Pancreas (tissue), 10 donors: ENCODE data around the gene EFHC1. TPM values are rescaled to one million over a fixed set of nuclear protein-coding genes. Genes with fewer than 3 reads are reported as not detected.
A peak's percentile ranks its signal among the peaks of the same experiment; 100 is the strongest.

Experiments
- ATAC-seq, 4 donors: fragments of 200-7000 bp; cut with Tn5 transposase; one replicate each; pipeline versions ENCODE4 v1.8.0 to v1.9.1; 2020; ENCODE audit warnings: mild to moderate bottlenecking in 4 of 4, moderate library complexity in 4 of 4
- DNase-seq, 6 donors: peaks; one replicate each; pipeline ENCODE4 v3.0.0-alpha.2; 2020
- FAIRE-seq: peaks from 2 replicates; lab custom pipeline; 2012; peaks lifted over from hg19 to GRCh38; lab: Jason Lieb, UNC
- H3K27ac ChIP-seq, 4 donors: fragments of 200-600 bp; sonication (generic); 1 replicate in 3 of 4; 2 replicates in 1 of 4; pipeline versions ENCODE4 v1.5.0 to v1.8.0; 2020
- H3K27me3 ChIP-seq, 4 donors: fragments of 200-600 bp; one replicate each; pipeline ENCODE4 v1.8.0; 2021
- H3K36me3 ChIP-seq, 3 donors: fragments of 200-600 bp; sonication (generic) in 1 of 3; one replicate each; pipeline versions ENCODE4 v1.5.0 to v1.8.0; 2020 to 2021
- H3K4me1 ChIP-seq, 3 donors: fragments of 200-600 bp; one replicate each; pipeline ENCODE4 v1.8.0; 2021
- H3K4me3 ChIP-seq, 4 donors: fragments of 200-600 bp; sonication (generic) in 2 of 4; one replicate each; pipeline versions ENCODE4 v1.5.0 to v1.8.0; 2020 to 2021
- H3K9me3 ChIP-seq, 4 donors: fragments of 200-600 bp; one replicate each; pipeline ENCODE4 v1.8.0; 2021
- CTCF ChIP-seq, 4 donors: fragments of 200-600 bp; sonication (generic) in 3 of 4; IDR thresholded peaks; one replicate each; pipeline versions ENCODE4 v1.5.0 to v1.8.0; 2021; ENCODE audit warnings: antibody characterized with exemption in 4 of 4
- WGBS, 2 donors: extraction: QIAGEN DNeasy Blood & Tissue Kit; methylation state at CpG; one replicate each; pipeline ENCODE4 v1.1.7; 2013; 5-methylcytosine and 5-hydroxymethylcytosine counted together
- intact Hi-C, 3 donors: fragments of 100-400 bp; cut with DNase I; formaldehyde crosslinking; loops; one replicate each; pipeline versions ENCODE4 v1.11.1 to v1.14.2; 2022
- polyA plus RNA-seq, 2 donors: library from polyadenylated mRNA; stranded (reverse); fragments of 200-250 nt; gene quantifications; one replicate each; pipeline ENCODE4 v1.2.3, GENCODE V29; 2013
- total RNA-seq, 6 donors: library from RNA; stranded (reverse); fragmentation: NEBNext Ultra II Directional in 4 of 6; extraction: Animal tissue kit (Norgen Biotek cat#: 25700) in 4 of 6; gene quantifications; one replicate each; pipeline versions ENCODE4 v1.2.1 to v1.2.4, GENCODE V29; 2021 to 2023
- donor health status: healthy with polysubstance abuse.
- donor health status: DM: no; HTN: no; CAD: no; lungs with moderate emphysema.
- donor health status: DM: no; HTN: no; CAD: no.
- donor health status: control.
- donor health status: control.
- donor health status: Bipolar disorder and iron deficiency.
- donor health status: DM: yes; HTN: yes; CAD: no.
- donor health status: DM: no; HTN: no; CAD: no.
- donor health status: DM: no; HTN: no; CAD: no.
- donor health status: DM: yes; HTN: yes; CAD: no.

Gene EFHC1, protein sequence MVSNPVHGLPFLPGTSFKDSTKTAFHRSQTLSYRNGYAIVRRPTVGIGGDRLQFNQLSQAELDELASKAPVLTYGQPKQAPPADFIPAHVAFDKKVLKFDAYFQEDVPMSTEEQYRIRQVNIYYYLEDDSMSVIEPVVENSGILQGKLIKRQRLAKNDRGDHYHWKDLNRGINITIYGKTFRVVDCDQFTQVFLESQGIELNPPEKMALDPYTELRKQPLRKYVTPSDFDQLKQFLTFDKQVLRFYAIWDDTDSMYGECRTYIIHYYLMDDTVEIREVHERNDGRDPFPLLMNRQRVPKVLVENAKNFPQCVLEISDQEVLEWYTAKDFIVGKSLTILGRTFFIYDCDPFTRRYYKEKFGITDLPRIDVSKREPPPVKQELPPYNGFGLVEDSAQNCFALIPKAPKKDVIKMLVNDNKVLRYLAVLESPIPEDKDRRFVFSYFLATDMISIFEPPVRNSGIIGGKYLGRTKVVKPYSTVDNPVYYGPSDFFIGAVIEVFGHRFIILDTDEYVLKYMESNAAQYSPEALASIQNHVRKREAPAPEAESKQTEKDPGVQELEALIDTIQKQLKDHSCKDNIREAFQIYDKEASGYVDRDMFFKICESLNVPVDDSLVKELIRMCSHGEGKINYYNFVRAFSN
- 10 to 100 TPM in 3 of 6 donors, 1 to 10 TPM in 3; 5.5 to 15.1 (median 9.8) TPM for total RNA-seq
- polyA plus RNA-seq = 10 to 100 TPM; 27.8 to 39.0 TPM

- H3K4me1 ChIP-seq = peaks cover 0 to 3% (median 0%) of the 10 kb centered on the region in 3 donors
- peak within 1 kb of the TSS; percentile 49 to 93 (median 64) for H3K4me3 ChIP-seq
- peak; percentile 96 to 99 (median 98) for ATAC-seq
- FAIRE-seq = no peak
- TF ChIP-seq CTCF (IDR thresholded peaks at IDR 0.05) = no peak
- no peaks in the 10 kb centered on the region for H3K36me3 ChIP-seq
- intact Hi-C loops = loop anchor here in 1 of 3 donors (5.0 to 10.0 kb wide), 2 partner anchors 175 to 242 kb away; no protein-coding TSS in a partner anchor
- peak within 1 kb of the TSS in 3 of 4 donors; percentile 64 to 80 (median 73) for H3K27ac ChIP-seq
- no peaks in the 10 kb centered on the region for H3K27me3 ChIP-seq
- 0 to 1% methylated on average over 55 to 57 of the region's 57 CpGs for WGBS, 2 donors
- no peaks in the 10 kb centered on the region for H3K9me3 ChIP-seq
- peak; percentile 97 to 100 (median 99) for DNase-seq
These were observed at the start of gene EFHC1 for GRCh38 chr6:52419809-52420667. Gene EFHC1 (plus strand): TSS chr6:52420342. CDS start chr6:52420411, 69 bp downstream.

DNA sequence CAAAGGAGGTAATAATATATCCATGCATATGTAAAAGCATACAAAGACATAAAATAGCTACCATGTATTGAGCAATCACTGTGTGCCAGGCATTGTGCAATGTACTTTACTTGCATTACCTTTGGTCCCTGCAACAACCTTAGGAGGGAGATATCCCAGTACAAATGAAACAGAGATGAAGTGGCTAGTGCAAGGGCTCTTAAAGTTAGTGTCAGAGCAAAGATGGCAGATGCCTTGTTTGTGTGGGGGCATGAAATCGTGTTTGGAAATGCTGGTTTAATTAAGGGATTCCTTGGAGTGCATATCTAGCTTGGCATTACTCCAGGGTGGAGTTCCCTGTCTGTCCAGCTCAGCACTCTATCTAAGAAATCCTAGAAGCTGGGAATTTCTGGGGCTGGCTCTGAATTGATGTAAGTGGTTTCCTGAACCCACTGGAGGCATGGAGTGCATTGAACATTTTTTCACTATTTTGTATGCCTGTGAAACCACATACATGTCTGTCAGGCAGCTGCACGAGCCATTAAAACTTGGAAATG lies 48.4 kb upstream of the EFHC1 start:
- no peak overlapping the region for H3K4me3 ChIP-seq
- H3K4me1 ChIP-seq = no peaks in the 10 kb centered on the region
- no peaks in the 10 kb centered on the region for H3K9me3 ChIP-seq
- 27 to 40% methylated on average over 2 of the region's 2 CpGs for WGBS, 2 donors
- ATAC-seq (no peak), DNase-seq (no peak), FAIRE-seq (no peak)
- no peaks in the 10 kb centered on the region for H3K27me3 ChIP-seq
- no peaks in the 10 kb centered on the region for H3K36me3 ChIP-seq
- H3K27ac ChIP-seq = no peak overlapping the region
- TF ChIP-seq CTCF (IDR thresholded peaks at IDR 0.05) = no peak
- intact Hi-C loops = no loop called here

- ATAC-seq = no peak
- Histone ChIP-seq H3K27me3 (no peaks in the 10 kb centered on the region), H3K4me3 (no peak overlapping the region), H3K4me1 (peaks cover 0 to 4% (median 0%) of the 10 kb centered on the region in 3 donors), H3K27ac (no peak overlapping the region), H3K9me3 (no peaks in the 10 kb centered on the region), H3K36me3 (no peaks in the 10 kb centered on the region)
- no peak for FAIRE-seq
- TF ChIP-seq CTCF (IDR thresholded peaks at IDR 0.05) = no peak
- intact Hi-C loops = no loop called here
- no peak for DNase-seq
- WGBS, 2 donors = 74 to 94% methylated on average over 5 of the region's 5 CpGs
These were observed 46.9 kb upstream of the EFHC1 start for GRCh38 chr6:52373151-52373690.

GRCh38 chr6:52374247-52374646 lies 45.9 kb upstream of the EFHC1 start:
- Histone ChIP-seq H3K4me3 (no peak overlapping the region), H3K27me3 (no peaks in the 10 kb centered on the region), H3K27ac (no peak overlapping the region), H3K36me3 (no peaks in the 10 kb centered on the region), H3K4me1 (peaks cover 0 to 4% (median 0%) of the 10 kb centered on the region in 3 donors), H3K9me3 (no peaks in the 10 kb centered on the region)
- DNase-seq (no peak), FAIRE-seq (no peak), ATAC-seq (no peak)
- TF ChIP-seq CTCF (IDR thresholded peaks at IDR 0.05) = no peak
- intact Hi-C loops = no loop called here
- WGBS, 2 donors = 68 to 86% methylated on average over 4 of the region's 4 CpGs
